GM19438 (cell line): ENCODE data around the gene ZNF75A.

Experiments
- ATAC-seq: cut with Tn5 transposase; IDR thresholded peaks from one replicate; pipeline ENCODE4 v1.9.1; 2021; ENCODE audit warnings: low read depth; ENCODE audit not compliant: unreplicated experiment

ZNF75A gene

DNA sequence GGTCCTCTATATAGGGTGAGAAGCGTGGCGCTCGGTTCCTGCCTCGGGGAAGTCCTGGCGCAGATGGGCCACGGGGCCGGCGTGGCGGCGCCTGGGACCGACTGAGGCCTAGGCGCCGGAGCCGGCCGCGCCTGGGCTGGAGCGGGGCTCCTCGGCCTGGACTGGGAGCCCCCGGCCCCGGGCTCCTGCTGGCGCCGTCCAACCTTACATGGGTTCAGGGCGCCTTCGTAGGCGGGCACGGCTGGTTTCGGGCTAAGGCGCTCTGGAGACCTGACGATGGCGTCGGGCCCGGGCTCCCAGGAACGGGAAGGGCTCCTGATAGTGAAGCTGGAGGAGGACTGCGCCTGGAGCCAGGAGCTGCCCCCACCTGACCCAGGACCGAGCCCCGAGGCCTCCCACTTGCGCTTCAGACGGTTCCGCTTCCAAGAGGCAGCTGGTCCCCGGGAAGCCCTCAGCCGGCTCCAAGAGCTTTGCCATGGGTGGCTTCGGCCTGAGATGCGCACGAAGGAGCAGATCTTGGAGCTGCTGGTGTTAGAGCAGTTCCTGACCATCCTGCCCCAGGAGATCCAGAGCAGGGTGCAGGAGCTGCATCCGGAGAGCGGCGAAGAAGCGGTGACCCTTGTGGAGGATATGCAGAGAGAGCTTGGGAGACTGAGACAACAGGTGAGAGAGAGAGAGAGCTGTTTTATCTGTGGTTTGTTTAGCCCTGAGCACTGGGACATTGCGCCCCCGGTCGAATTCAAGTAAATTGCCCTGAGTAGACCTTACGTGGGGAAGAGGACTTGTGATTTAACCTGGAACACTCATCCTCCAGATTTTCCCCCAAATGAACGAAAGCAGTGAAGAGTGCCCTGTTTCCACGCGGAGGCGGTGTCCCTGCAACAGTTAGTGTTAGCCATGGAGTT lies 21.5 kb upstream of the ZNF75A start:
- ATAC-seq: no peak

DNA sequence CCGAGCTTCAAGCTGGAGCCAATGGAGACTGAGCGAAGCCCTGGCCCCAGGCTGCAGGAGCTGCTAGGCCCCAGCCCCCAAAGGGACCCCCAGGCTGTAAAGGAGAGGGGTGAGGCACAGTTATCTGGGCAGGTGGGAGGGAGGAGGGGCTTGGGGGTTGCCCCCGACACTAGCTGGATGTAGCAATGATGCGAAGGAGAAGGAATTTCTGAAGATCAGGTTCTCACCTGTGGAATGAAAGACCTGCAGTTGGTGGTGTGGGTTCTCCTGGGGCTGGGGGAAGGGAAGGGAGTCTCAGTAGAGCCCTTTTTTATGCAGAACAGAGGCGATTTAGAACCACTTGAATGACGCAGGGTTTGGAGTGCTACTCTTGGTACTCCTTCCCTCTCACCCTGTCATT lies 20.2 kb upstream of the ZNF75A start:
- no peak for ATAC-seq

DNA sequence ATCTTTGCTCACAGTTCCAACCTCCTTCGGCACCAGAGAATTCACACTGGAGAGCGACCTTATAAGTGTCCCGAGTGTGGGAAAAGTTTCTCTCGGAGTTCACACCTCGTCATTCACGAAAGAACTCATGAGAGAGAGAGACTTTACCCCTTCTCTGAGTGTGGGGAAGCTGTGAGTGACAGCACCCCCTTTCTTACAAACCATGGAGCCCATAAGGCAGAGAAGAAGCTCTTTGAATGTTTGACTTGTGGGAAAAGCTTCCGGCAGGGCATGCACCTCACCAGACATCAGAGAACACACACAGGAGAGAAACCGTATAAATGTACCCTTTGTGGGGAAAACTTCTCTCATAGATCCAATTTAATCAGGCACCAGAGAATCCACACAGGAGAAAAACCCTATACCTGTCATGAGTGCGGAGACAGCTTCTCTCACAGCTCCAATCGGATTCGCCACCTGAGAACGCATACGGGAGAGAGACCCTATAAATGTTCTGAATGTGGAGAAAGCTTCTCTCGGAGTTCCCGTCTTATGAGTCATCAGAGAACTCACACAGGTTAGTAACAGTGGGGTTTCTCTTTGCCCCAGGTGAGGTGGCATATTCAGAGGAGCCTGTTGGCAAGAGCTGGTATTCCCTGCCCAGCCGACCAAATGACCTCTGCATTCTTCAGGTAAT lies 15.2 kb upstream of the ZNF75A start:
- ATAC-seq: no peak

DNA sequence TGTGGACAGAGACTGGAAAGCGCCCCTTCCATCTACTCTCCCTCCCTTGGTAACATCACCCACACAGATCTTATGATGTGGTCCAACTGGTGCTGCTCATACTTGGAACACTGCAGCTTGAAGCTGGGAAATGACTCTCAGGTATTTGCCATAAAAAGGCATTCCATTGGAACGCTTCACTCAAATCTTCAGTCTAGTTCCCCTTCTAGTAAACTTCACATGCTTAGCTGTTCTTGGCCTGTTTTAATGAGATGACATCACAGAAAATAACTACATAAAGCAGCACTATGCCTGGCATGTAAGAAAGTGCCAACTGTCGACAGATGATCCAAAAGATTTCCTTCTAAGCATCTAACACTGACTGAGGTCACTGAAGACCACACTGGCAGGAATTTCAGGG lies 12.7 kb upstream of the ZNF75A start:
- no peak for ATAC-seq

DNA sequence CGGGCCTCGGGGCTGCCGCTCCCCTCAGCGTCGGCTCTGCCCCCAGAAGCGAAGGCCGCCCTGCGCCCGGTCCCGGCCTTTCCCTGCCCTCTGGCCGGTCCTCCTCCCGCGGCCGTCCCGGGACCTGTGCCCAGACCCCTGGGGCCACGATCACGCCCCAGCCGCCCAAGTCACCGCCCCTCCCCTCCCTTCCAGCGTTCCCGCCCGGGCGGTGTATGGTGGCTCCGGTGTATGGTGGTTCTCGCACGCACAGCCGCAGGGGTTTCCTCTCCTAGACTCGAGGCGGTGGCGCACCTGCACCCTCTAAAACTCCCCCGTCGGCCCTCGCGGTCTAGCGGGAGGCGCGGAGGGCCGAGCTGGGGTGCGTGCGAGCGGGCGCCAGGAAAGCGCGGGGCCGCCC lies 10.1 kb upstream of the ZNF75A start:
- no peak for ATAC-seq

DNA sequence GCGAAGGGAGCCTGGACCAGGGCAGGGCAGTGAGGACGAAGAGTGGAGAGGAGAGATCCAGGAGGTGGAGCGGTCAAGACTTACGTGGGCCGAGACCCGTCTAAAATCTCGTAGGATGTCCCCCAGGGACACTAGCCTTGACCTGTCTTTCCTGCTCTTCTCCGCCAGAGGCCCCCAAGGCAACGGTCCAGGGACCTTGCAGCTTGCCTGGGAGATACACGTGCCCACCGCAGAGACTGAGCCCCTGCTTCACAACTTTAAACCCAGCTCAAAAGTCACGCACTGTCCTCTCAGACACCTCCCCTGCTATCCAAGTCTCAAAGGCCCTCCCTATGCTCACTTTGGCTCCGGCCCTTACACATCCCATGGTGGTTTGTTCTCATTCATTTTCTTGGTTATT lies 9.5 kb upstream of the ZNF75A start:
- ATAC-seq: no peak

DNA sequence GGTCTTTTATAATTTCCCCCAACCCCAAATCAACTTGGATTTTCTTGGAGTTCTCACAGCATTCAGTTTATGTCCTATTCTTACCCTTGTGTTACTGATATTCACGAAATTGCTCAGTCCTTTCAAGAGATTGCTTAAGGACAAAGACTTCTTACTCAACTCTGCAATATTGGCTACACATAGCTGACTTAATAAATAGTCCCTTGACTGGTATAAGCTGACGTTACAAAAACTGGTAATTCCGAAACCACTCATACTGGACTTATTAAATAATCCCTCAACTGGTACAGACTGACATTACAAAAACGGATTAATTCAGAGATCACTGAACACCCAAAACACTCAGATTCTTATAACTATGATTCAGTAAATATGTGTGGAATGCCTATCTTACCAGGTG lies 927 bp upstream of the ZNF75A start:
- no peak for ATAC-seq

DNA sequence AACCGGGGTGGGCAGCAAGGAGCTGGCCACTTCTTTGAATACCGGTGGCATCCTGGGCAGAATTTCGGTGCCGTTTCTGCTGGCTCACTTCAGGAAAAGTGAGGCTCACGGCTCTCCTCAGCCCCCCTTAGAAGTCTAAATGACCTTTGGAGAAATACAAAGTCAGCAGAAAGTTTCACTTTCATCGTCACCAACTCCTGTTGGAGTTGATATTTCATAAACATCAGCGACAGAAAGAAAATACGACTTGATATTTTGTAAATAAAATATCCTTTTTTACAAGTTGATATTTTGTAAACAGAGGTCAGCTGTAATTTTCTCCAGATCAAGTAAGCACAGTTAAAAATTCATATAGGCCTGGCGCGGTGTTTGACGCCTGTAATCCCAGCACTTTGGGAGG lies 781 bp downstream of the ZNF75A start:
- ATAC-seq: no peak

DNA sequence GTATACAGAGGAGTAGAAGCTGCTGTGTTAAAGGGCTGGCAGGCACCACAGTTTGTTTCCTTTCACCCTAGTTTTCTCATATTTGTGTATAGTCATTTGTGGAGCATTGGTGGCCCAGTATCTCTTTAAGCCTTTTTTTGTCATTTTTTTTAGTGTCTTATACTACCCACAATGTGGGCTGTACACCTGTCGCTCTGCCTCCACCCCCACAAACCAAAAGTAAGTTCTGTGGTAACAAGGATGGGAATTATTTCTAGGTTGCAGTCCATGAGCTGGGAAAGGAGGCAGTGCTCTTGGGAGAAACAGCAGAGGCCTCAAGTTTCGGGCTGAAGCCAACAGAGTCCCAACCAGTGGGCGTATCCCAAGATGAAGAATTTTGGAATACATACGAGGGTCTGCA lies 6.2 kb downstream of the ZNF75A start:
- no peak for ATAC-seq

DNA sequence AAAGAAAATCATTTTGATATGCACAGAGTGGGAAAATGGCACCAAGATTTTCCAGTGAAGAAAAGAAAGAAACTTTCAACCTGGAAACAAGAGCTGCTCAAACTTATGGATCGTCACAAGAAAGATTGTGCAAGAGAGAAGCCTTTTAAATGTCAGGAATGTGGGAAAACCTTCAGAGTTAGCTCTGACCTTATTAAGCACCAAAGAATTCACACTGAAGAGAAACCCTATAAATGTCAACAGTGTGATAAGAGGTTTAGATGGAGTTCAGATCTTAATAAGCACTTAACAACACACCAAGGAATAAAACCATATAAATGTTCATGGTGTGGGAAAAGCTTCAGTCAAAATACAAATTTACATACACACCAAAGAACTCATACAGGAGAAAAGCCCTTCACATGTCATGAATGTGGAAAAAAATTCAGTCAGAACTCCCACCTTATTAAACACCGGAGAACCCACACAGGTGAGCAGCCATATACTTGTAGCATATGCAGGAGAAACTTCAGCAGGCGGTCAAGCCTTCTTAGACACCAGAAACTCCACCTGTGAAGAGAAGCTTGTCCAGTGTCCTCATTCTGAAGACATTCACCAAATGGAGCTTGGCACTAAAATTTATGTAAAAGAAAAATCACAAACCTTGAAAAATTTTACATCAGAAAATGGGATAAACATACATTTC lies 12.2 kb downstream of the ZNF75A start:
- no peak for ATAC-seq

DNA sequence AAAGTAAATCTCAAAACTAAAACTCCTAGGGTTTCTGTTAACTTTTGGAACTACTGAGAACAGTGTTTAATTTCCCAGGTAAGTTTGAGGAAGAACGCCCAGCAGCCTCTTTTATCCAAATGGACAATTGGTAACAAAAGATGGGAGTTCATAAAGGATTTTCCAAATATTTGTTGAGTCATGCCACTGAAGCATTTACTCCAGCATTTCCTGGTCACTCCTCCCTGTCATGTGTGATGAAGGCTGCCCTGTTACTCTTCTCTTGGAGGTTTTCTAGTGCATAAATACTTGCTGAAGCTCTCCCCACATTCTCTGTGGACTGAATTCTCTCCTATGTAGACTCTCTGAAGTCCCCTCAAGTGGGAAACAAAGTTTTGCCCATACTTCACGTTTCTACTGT lies 16.5 kb downstream of the ZNF75A start:
- ATAC-seq: no peak

DNA sequence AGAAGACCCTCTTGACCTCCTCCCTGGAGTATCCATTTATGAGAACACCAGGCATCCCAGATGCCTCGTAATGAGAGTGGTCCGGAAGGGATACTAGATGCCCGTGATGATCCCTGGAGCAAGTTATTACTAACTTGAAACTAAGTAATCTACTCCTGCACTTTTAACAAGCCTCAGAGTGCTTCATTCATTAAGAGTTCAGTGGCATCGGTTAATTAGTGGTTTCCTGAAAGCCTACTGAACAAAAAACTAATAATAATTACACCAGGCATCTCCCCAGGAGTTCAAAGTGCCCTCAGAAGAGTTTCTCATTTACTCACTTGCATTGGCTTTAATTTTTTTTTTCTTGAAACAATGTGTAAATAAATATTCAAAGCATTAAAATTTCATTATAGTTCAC lies 22.2 kb downstream of the ZNF75A start:
- ATAC-seq: no peak

DNA sequence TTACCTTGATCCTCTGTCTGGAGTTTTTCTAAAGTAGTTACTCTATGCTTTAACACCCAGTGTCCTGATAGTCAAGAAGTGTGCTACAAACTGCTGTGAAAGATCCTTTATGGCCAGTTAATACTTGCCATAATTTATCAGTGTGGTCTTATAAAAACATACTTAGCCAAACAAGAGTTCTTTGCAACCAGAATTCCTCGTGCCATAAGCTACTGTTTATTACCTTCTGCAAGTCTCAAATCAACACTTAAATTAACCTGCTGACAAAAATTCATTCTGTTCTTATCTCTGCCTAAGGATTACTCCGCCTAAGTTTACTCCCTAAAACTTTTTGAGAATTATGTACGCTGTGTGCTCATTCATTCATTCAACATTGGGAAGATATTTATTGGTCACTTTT lies 22.8 kb downstream of the ZNF75A start:
- no peak for ATAC-seq

DNA sequence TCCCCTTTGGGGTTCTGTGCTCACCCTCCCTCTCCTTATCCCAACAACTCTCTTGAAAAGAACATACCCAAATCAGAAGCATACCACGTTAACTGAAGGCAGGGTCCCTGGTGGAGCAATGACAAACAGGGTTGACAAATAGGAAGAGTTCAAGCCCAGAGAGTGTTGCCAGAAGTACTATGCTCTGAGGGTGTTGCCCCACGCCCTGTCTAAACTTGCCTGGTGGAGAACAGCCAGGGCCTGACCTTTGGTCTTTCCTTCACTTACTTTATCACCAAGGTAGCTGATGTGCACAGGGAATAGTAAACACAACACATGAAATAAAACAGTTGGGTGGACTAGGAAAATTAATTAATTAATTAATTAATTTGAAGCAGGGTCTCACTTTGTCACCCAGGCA lies 23.3 kb downstream of the ZNF75A start:
- ATAC-seq: no peak

DNA sequence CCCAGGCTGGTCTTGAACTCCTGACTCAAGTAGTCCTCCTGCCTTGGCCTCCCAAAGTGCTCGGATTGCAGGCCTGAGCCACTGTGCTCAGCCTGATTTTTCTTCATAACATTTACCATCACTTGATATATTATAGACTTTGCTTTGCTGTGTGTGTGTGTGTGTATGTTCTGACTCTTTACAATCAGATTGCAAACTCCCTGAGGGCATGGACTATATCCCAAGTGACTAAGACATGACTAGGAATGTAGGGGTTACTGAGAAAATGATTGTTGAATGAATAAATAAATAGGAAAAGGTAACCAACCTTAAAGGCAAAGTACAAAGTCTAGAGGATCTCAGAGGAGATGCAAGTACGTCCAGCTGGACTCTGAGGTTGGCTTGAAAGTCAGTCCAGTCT lies 40.7 kb downstream of the ZNF75A start:
- no peak for ATAC-seq

DNA sequence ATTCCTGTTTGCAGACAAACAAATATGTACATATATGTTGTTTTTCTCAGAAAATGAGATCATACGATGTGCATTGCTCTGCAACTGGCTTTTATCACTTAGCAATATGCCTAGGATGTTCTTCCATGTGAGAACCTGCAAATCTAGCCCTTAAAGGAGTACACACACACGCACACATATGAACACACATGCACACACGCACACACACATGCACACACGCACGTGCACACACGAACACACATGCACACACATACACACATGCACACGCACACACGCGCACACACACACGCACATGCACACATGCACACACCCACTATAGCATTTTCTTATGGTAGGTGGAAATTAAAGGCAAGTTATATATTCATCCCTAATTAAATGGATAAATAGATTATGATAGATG lies 42.3 kb downstream of the ZNF75A start:
- no peak for ATAC-seq

DNA sequence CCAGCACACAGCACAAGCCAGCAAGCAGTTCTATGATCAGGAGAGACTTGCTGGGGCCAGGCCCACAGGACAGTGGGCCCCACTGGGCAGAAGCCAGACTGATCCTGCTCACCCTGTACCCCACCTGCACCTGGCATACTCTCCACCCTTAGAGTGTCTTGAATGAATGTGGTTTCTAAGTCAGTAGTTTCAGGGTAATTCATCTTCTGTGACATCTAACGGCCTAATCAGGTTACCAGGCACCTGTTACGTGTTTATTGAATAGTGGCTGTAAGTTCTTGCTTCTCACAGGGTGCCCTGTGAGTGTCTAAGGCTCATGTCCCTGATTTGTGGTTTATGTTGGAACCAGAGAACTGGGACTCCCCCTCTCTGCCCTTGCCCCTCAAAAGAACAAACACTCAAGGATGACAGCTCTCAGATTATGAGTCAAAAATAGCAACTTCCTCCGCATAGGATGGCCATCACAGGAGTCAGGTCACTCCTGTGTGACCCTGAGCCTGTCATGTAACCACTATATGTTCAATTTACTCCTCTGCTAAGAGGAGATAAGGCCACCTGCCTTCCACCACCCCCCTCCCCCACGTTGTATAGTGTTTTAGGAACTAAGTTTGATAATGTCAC lies 43.4 kb downstream of the ZNF75A start:
- no peak for ATAC-seq

DNA sequence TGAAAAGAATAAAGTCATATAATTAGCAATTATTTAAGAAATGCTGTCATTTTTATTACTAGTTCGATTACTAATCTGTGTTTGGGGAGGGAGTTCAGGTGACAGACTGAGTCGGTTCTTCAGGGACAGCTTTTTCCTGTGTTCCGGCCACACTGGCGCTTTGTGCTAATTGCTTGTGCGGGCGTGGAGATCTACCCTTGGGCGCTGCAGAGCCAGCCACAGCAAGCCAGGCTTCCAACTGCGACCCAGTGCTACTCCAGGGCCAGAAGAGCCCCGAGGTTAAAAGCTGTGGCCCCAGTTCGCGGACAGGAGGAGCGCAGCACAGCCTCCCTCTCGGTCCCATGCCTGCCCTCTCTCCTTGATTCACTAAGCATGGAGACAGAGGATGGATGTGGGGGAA lies 43.9 kb downstream of the ZNF75A start:
- ATAC-seq: no peak

DNA sequence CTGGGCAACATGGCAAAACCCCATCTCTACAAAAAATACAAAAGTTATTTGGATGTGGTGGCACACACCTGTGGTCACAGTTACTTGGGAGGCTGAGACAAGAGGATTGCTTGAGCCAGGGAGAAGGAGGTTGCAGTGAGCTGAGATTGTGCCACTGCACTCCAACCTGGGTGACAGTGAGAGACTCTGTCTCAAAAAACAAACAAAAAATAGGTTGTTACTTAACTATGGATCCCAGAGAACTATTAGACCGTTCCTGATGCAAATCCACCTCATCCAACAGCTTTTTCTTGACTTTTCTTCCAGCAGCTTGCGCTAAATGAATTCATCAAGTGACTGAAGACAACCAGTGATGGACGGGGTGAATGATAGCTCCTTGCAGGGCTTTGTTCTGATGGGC lies 50.3 kb downstream of the ZNF75A start, which contains the start of gene OR2C1:
Gene OR2C1 (plus strand): TSS at position 301 of the 400 bp plus-strand sequence. CDS start 52 bp downstream, at position 353.
- ATAC-seq: no peak

DNA sequence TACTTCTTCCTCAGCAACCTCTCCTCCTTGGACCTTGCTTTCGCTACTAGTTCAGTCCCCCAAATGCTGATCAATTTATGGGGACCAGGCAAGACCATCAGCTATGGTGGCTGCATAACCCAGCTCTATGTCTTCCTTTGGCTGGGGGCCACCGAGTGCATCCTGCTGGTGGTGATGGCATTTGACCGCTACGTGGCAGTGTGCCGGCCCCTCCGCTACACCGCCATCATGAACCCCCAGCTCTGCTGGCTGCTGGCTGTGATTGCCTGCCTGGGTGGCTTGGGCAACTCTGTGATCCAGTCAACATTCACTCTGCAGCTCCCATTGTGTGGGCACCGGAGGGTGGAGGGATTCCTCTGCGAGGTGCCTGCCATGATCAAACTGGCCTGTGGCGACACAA lies 50.8 kb downstream of the ZNF75A start:
- no peak for ATAC-seq

DNA sequence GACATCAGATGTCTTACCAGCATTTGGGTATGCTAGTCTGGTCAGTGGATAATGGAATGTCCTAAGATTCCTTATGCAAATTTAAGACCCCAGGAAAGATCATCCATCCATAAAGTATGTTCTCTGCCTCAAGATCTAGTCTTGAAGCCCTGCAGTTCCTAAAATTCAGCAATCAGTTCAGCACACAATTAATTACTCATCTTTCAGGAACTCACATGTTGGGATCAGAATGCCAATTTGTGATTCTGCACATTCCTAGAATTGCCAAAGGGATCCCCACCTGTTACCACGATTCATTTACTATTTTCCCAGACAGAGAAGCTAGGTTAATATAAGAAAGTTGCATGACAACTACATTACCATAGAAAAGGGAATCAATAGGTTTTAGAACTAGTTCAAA lies 53.6 kb downstream of the ZNF75A start:
- no peak for ATAC-seq
